ENCODE results near the gene FGF6. TPM values are rescaled to one million over a fixed set of nuclear protein-coding genes. Genes with fewer than 3 reads are reported as not detected.

Gene FGF6
- total and polyA plus RNA-seq, 2 of the 13 experiments (the other 11 are each of a cell fraction or from before 2014, with no cell fraction given) = not detected

DNA sequence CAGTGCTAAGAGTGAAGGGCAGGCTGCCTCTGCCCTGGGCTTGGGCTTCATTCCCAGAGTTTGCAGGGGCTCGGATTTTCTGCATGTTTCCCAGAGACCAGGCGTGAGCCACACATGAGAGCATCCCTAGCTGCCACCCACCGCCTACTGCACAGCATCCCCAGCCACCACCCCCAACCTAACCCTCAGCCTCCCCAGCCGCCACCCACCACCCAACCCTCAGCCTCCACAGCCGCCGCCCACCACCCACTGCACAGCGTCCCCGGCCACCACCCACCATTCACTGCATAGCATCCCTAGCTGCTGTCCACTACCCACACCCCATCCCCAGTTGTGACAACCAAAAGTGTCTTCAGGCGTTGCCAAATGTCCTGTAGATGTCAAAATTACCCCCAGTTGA, 22.6 kb downstream of the FGF6 start (continued):
- TF ChIP-seq, protein P1, sequence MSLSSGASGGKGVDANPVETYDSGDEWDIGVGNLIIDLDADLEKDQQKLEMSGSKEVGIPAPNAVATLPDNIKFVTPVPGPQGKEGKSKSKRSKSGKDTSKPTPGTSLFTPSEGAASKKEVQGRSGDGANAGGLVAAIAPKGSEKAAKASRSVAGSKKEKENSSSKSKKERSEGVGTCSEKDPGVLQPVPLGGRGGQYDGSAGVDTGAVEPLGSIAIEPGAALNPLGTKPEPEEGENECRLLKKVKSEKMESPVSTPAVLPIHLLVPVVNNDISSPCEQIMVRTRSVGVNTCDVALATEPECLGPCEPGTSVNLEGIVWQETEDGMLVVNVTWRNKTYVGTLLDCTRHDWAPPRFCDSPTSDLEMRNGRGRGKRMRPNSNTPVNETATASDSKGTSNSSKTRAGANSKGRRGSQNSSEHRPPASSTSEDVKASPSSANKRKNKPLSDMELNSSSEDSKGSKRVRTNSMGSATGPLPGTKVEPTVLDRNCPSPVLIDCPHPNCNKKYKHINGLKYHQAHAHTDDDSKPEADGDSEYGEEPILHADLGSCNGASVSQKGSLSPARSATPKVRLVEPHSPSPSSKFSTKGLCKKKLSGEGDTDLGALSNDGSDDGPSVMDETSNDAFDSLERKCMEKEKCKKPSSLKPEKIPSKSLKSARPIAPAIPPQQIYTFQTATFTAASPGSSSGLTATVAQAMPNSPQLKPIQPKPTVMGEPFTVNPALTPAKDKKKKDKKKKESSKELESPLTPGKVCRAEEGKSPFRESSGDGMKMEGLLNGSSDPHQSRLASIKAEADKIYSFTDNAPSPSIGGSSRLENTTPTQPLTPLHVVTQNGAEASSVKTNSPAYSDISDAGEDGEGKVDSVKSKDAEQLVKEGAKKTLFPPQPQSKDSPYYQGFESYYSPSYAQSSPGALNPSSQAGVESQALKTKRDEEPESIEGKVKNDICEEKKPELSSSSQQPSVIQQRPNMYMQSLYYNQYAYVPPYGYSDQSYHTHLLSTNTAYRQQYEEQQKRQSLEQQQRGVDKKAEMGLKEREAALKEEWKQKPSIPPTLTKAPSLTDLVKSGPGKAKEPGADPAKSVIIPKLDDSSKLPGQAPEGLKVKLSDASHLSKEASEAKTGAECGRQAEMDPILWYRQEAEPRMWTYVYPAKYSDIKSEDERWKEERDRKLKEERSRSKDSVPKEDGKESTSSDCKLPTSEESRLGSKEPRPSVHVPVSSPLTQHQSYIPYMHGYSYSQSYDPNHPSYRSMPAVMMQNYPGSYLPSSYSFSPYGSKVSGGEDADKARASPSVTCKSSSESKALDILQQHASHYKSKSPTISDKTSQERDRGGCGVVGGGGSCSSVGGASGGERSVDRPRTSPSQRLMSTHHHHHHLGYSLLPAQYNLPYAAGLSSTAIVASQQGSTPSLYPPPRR (CRISPR knock-in tag; IDR thresholded peaks at IDR 0.05; ENCODE audit: borderline replicate concordance) = no peak
- TF ChIP-seq FIP1L1 (IDR thresholded peaks at IDR 0.05; ENCODE audit: borderline replicate concordance, insufficient read depth, low read depth, low read length) = no peak

DNA sequence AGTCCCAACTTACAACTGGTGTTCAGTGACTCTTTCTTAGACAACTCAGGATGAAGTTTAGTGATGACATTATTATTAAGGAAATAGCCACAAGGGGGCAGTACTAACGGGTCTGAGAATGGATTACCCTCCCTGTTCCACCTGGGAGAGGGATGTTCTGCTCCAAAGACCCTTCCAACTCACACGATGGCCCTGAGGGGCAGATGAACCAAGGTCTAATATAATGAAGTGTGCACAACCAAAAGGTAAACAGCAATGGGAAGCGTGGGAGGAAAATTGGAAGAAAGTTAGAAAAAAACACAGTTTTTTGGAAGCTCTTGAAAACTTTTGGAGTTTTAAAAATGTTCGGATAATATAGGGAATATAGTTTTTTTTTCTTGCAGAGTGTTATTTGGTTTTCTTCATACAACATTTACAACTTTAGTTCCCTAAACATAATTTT, 24.0 kb downstream of the FGF6 start:
- 13% methylated on average over 4 of the region's 4 CpGs for WGBS (ENCODE audit: low lambda C conversion rate)

More for the DNA sequence above, 24.0 kb downstream of the FGF6 start:
- no peak overlapping the region for H3K27ac ChIP-seq (ENCODE audit: extremely low read length, insufficient read depth, low read length)
- ChIA-PET POLR2A (no interaction called here), CTCF (ENCODE audit: low intra/inter-chr PET ratio, low total read pairs) (interaction anchor here (4.6 kb wide), 1 partner anchor 104 kb away, joined by 37 read pairs; no protein-coding TSS in a partner anchor)
- in situ Hi-C loops (cut with HindIII; ENCODE audit: extremely low pct_ligation_motif_present, low pct_unique_long_range_greater_than_20kb) = no loop called here
- H4K20me1 ChIP-seq (ENCODE audit: insufficient read depth, low read length) = no peaks in the 10 kb centered on the region
- DNase-seq (ENCODE audit: low spot score) = peak; percentile 35
- no peak overlapping the region for H2AFZ ChIP-seq (ENCODE audit: low read length)
- no peak overlapping the region for H3K4me3 ChIP-seq (replicated peaks in 1 of 3; ENCODE audit: insufficient read depth in 1 of 3, low read depth in 2 of 3, low read length in 3 of 3)
- H3K9me3 ChIP-seq (ENCODE audit: low read length) = no peaks in the 10 kb centered on the region
- peak; percentile 70 for FAIRE-seq
- intact Hi-C loops (cut with micrococcal nuclease; ENCODE audit: unreplicated experiment) = loop anchor here (1.0 kb wide), 1 partner anchor 106 kb away; no protein-coding TSS in a partner anchor
- no peaks in the 10 kb centered on the region for H3K79me2 ChIP-seq (ENCODE audit: insufficient read depth, low read length)
- no TSS peak for BruUV-seq (replicated peaks)
- H3K36me3 ChIP-seq (replicated peaks in 1 of 2; ENCODE audit: control insufficient read depth in 1 of 2, insufficient read depth in 2 of 2, low read length in 2 of 2) = no peaks in the 10 kb centered on the region
- H3K27me3 ChIP-seq (ENCODE audit: control insufficient read depth in 1 of 2, insufficient read depth in 2 of 2, low read length in 2 of 2) = peaks cover 0 to 31% of the 10 kb centered on the region in 2 experiments; a peak in 3 of 5 replicates
- H3K9ac ChIP-seq (ENCODE audit: insufficient read depth, low read depth, low read length) = no peak overlapping the region
- H3K4me1 ChIP-seq (ENCODE audit: insufficient read depth, low read length) = no peaks in the 10 kb centered on the region
- H3K4me2 ChIP-seq (ENCODE audit: low read depth, low read length) = no peak overlapping the region
- peak; percentile 72 for ATAC-seq
- TF ChIP-seq, protein P2, sequence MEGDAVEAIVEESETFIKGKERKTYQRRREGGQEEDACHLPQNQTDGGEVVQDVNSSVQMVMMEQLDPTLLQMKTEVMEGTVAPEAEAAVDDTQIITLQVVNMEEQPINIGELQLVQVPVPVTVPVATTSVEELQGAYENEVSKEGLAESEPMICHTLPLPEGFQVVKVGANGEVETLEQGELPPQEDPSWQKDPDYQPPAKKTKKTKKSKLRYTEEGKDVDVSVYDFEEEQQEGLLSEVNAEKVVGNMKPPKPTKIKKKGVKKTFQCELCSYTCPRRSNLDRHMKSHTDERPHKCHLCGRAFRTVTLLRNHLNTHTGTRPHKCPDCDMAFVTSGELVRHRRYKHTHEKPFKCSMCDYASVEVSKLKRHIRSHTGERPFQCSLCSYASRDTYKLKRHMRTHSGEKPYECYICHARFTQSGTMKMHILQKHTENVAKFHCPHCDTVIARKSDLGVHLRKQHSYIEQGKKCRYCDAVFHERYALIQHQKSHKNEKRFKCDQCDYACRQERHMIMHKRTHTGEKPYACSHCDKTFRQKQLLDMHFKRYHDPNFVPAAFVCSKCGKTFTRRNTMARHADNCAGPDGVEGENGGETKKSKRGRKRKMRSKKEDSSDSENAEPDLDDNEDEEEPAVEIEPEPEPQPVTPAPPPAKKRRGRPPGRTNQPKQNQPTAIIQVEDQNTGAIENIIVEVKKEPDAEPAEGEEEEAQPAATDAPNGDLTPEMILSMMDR (CRISPR knock-in tag; IDR thresholded peaks at IDR 0.05) = peak; percentile 67
- TF ChIP-seq ZNF350 (CRISPR knock-in tag; IDR thresholded peaks at IDR 0.05; ENCODE audit: borderline replicate concordance, low read depth) = no peak
- TF ChIP-seq SMC3 (IDR thresholded peaks at IDR 0.05; ENCODE audit: low read length) = peak; percentile 74
- peak; percentile 54 for TF ChIP-seq STAG1 (CRISPR knock-in tag; IDR thresholded peaks at IDR 0.05)
- no peak for TF ChIP-seq NR2F1 (CRISPR knock-in tag; IDR thresholded peaks at IDR 0.05)
- TF ChIP-seq, protein P3, sequence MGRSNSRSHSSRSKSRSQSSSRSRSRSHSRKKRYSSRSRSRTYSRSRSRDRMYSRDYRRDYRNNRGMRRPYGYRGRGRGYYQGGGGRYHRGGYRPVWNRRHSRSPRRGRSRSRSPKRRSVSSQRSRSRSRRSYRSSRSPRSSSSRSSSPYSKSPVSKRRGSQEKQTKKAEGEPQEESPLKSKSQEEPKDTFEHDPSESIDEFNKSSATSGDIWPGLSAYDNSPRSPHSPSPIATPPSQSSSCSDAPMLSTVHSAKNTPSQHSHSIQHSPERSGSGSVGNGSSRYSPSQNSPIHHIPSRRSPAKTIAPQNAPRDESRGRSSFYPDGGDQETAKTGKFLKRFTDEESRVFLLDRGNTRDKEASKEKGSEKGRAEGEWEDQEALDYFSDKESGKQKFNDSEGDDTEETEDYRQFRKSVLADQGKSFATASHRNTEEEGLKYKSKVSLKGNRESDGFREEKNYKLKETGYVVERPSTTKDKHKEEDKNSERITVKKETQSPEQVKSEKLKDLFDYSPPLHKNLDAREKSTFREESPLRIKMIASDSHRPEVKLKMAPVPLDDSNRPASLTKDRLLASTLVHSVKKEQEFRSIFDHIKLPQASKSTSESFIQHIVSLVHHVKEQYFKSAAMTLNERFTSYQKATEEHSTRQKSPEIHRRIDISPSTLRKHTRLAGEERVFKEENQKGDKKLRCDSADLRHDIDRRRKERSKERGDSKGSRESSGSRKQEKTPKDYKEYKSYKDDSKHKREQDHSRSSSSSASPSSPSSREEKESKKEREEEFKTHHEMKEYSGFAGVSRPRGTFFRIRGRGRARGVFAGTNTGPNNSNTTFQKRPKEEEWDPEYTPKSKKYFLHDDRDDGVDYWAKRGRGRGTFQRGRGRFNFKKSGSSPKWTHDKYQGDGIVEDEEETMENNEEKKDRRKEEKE (IDR thresholded peaks at IDR 0.05) = no peak
